ENCODE measurements around the gene LENG9. TPM values are rescaled to one million over a fixed set of nuclear protein-coding genes. Genes with fewer than 3 reads are reported as not detected.
"Not testable (repeated sequence)": the region's sequence is repeated elsewhere in the genome, so short reads cannot be mapped to it uniquely, and the experiment has no call there.

LENG9 gene
- total RNA-seq: 1 to 10 TPM; 1.5 to 4.9 (median 3.4) TPM

DNA sequence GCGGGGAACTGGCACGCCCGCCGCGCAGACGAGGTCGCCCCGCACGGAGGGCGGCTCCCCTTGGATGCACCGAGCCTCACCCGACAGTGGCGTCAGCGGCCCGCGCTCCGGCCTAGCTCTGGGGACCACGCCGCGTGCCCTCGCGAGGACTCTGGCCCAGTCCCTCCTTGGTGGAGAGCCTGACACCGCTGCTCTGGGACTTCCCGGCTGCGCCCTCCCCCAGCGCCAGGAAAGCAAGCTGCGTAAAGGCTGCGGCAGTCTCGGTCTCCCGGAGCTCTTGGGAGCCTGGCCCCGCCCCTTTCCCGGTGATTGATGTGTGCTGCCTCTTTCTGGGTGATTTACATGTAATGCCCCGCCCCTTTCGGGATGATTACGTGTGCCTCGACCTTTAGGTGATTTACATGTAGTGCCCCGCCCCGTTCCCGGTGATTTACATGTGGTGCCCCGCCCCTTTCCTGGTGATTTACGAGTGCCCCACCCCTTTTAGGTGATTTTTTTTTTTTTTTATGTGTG lies at the start of gene LENG9:
Gene LENG9 (minus strand): TSS at position 248 of the 513 bp plus-strand sequence. CDS start 252 bp downstream, outside the sequence.
- H3K4me3 ChIP-seq: peak within 1 kb of the TSS; percentile 54 to 81 (median 62)
- no peaks in the 10 kb centered on the region for H3K27me3 ChIP-seq
- H3K27ac ChIP-seq: peak within 1 kb of the TSS; percentile 78 to 92 (median 84)
- no peak for TF ChIP-seq CTCF (IDR thresholded peaks at IDR 0.05 in 4 of 5, conservative IDR thresholded peaks at IDR 0.05 in 1 of 5)
- peak; percentile 87 to 89 for TF ChIP-seq POLR2A (IDR thresholded peaks at IDR 0.05)
- peak; percentile 97 to 98 for DNase-seq
- peaks cover 7 to 24% of the 10 kb centered on the region in 2 donors for H3K4me1 ChIP-seq
- in situ Hi-C loops (cut with MboI; ENCODE audit: low sequenced_read_pairs in 4 of 4): no loop called here
- intact Hi-C loops (cut with DNase I; ENCODE audit: low total_unique reads): loop anchor here (1.0 to 10.0 kb wide), 5 partner anchors 14 to 791 kb away; partner anchors contain the start of genes LENG8, PPP6R1, PRPF31 and TFPT
- H3K36me3 ChIP-seq: peaks cover 0 to 36% of the 10 kb centered on the region in 2 donors
- peak; percentile 85 to 87 for ATAC-seq
- no peaks in the 10 kb centered on the region for H3K9me3 ChIP-seq

- H3K9me3 ChIP-seq; DNase-seq; in situ Hi-C loops (cut with MboI; ENCODE audit: low sequenced_read_pairs in 4 of 4); intact Hi-C loops (cut with DNase I; ENCODE audit: low total_unique reads); H3K27ac ChIP-seq; H3K27me3 ChIP-seq; ATAC-seq; H3K4me1 ChIP-seq; H3K4me3 ChIP-seq; H3K36me3 ChIP-seq: not testable (repeated sequence)
Observed at GRCh38 chr19:54509200-54509940, 45.8 kb upstream of the LENG9 start.

- H3K27me3 ChIP-seq; intact Hi-C loops (cut with DNase I; ENCODE audit: low total_unique reads); H3K36me3 ChIP-seq; DNase-seq; H3K9me3 ChIP-seq; H3K27ac ChIP-seq; H3K4me1 ChIP-seq; ATAC-seq; in situ Hi-C loops (cut with MboI; ENCODE audit: low sequenced_read_pairs in 4 of 4); H3K4me3 ChIP-seq: not testable (repeated sequence)
Observed at GRCh38 chr19:54508487-54508886, 44.9 kb upstream of the LENG9 start.

DNA sequence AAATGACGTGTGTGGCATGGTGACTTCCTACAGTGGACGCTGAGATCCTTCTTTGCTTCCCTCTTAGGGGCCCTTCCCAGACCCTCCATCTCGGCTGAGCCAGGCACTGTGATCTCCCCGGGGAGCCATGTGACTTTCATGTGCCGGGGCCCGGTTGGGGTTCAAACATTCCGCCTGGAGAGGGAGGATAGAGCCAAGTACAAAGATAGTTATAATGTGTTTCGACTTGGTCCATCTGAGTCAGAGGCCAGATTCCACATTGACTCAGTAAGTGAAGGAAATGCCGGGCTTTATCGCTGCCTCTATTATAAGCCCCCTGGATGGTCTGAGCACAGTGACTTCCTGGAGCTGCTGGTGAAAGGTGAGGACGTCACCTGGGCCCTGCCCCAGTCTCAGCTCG lies 44.2 kb upstream of the LENG9 start:
- H3K4me1 ChIP-seq: no peaks in the 10 kb centered on the region
- intact Hi-C loops (cut with DNase I; ENCODE audit: low total_unique reads): no loop called here
- H3K4me3 ChIP-seq: no peak overlapping the region
- DNase-seq: no peak
- ATAC-seq: no peak
- no peaks in the 10 kb centered on the region for H3K36me3 ChIP-seq
- in situ Hi-C loops (cut with MboI; ENCODE audit: low sequenced_read_pairs in 4 of 4): no loop called here
- no peaks in the 10 kb centered on the region for H3K9me3 ChIP-seq
- no peak overlapping the region for H3K27ac ChIP-seq
- no peaks in the 10 kb centered on the region for H3K27me3 ChIP-seq
- TF ChIP-seq POLR2A (IDR thresholded peaks at IDR 0.05) (no peak), CTCF (IDR thresholded peaks at IDR 0.05 in 4 of 5, conservative IDR thresholded peaks at IDR 0.05 in 1 of 5) (no peak)

DNA sequence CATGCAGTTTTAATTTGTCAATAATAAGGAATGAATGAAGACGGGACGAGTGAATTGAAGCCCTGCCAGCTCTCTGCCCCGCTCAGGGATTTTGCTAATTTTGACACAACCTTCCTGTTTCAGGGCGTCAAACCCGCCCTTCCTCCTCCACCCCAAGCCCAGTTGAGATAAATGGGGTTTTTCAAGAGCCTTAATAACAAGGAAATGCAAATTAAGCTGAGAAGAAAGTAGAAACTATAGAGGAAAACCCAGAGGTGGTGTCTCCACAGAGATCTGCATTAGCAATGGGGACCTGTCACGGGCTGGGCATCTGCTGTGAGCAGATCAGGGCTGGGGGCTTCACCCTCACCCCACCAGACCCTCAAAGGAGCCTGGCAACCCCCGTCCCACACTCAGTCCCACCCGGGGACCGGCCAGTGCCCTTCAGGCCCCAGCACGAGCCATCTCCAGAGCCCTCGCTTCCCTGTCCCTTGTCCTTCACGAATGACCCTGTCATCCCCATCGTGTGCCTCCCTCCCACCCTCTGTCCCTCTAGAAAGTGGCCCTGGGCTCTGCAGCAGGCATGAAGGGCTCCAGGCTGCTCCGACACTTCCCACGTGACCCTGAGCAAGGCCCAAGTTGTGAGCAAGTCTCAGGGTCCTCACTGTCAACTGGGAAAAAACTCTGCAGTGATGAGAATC lies 43.6 kb upstream of the LENG9 start:
- ATAC-seq; H3K27me3 ChIP-seq; H3K4me3 ChIP-seq; in situ Hi-C loops (cut with MboI; ENCODE audit: low sequenced_read_pairs in 4 of 4); H3K36me3 ChIP-seq; H3K9me3 ChIP-seq; intact Hi-C loops (cut with DNase I; ENCODE audit: low total_unique reads); H3K27ac ChIP-seq; DNase-seq; H3K4me1 ChIP-seq: not testable (repeated sequence)

GRCh38 chr19:54506079-54506478 lies 42.5 kb upstream of the LENG9 start:
- TF ChIP-seq POLR2A (IDR thresholded peaks at IDR 0.05) (no peak), CTCF (IDR thresholded peaks at IDR 0.05 in 4 of 5, conservative IDR thresholded peaks at IDR 0.05 in 1 of 5) (no peak)
- no peaks in the 10 kb centered on the region for H3K27me3 ChIP-seq
- no peaks in the 10 kb centered on the region for H3K36me3 ChIP-seq
- H3K4me3 ChIP-seq: no peak overlapping the region
- DNase-seq (no peak), ATAC-seq (no peak)
- H3K9me3 ChIP-seq: no peaks in the 10 kb centered on the region
- no peak overlapping the region for H3K27ac ChIP-seq
- H3K4me1 ChIP-seq: no peaks in the 10 kb centered on the region
- intact Hi-C loops (cut with DNase I; ENCODE audit: low total_unique reads): no loop called here
- in situ Hi-C loops (cut with MboI; ENCODE audit: low sequenced_read_pairs in 4 of 4): no loop called here

GRCh38 chr19:54505542-54505941 lies 42.0 kb upstream of the LENG9 start:
- in situ Hi-C loops (cut with MboI; ENCODE audit: low sequenced_read_pairs in 4 of 4): not testable (repeated sequence)

More at GRCh38 chr19:54505542-54505941, 42.0 kb upstream of the LENG9 start:
- H3K36me3 ChIP-seq; H3K4me3 ChIP-seq; DNase-seq; H3K27ac ChIP-seq; H3K9me3 ChIP-seq; H3K4me1 ChIP-seq; intact Hi-C loops (cut with DNase I; ENCODE audit: low total_unique reads); H3K27me3 ChIP-seq; ATAC-seq: not testable (repeated sequence)

Measured in gastrocnemius medialis (tissue), 4 donors.